IMR-90 (cell line): Measurements from ENCODE around the gene FBXO3. TPM values are rescaled to one million over a fixed set of nuclear protein-coding genes. Genes with fewer than 3 reads are reported as not detected.

Source experiments
- ATAC-seq: fragments of 200-7000 bp; cut with Tn5 transposase; 2 replicates; pipeline ENCODE4 v1.9.1; 2020; ENCODE audit warnings: low read depth, mild to moderate bottlenecking, moderate library complexity
- BruUV-seq: library from RNA; stranded (reverse); fragments of 400-500 nt; replicated peaks from 2 replicates; lab custom pipeline; 2021; lab: Mats Ljungman, UMichigan
- CTCF ChIA-PET: fragments of 300-600 bp; formaldehyde crosslinking; extraction: SDS; loops from one replicate; lab custom pipeline; 2021; ENCODE audit warnings: antibody characterized with exemption; lab: Yijun Ruan, JAX
- POLR2A ChIA-PET: fragments of 300-600 bp; sonication (Branson Sonifier 250); formaldehyde crosslinking; loops from one replicate; lab custom pipeline; 2022; ENCODE audit warnings: antibody characterized with exemption; ENCODE audit not compliant: unreplicated experiment; lab: Charles Lee
- DNase-seq: peaks from one replicate; pipeline ENCODE4 v3.0.0; 2013
- H2AFZ ChIP-seq: replicated peaks from 2 replicates; pipeline ENCODE3; 2013; ENCODE audit warnings: low read length, mild to moderate bottlenecking; ENCODE audit not compliant: poor library complexity
- H2AK5ac ChIP-seq: 2 replicates; pipeline ENCODE4 v1.6.1; 2013; ENCODE audit warnings: low read depth, low read length, inconsistent platforms
- H2AK9ac ChIP-seq: replicated peaks from 2 replicates; pipeline ENCODE3; 2013; ENCODE audit warnings: mild to moderate bottlenecking, low read depth, low read length, moderate library complexity; ENCODE audit not compliant: poor library complexity
- H2BK120ac ChIP-seq: 2 replicates; pipeline ENCODE4 v1.6.1; 2013; ENCODE audit warnings: low read depth, low read length, inconsistent platforms
- H2BK15ac ChIP-seq: 3 replicates; pipeline ENCODE4 v1.6.1; 2013; ENCODE audit warnings: low read depth, low read length, inconsistent platforms
- H2BK20ac ChIP-seq: 2 replicates; pipeline ENCODE4 v1.6.1; 2013; ENCODE audit warnings: low read depth, mild to moderate bottlenecking, inconsistent platforms, low read length, moderate library complexity
- H2BK5ac ChIP-seq: 2 replicates; pipeline ENCODE4 v1.6.1; 2013; ENCODE audit warnings: mild to moderate bottlenecking, low read depth, low read length, inconsistent platforms; ENCODE audit not compliant: poor library complexity, severe bottlenecking
- H3K14ac ChIP-seq: replicated peaks from 2 replicates; pipeline ENCODE4 v1.6.1; 2013; ENCODE audit warnings: low read depth, low read length, inconsistent platforms
- H3K18ac ChIP-seq: 2 replicates; pipeline ENCODE4 v1.6.1; 2013; ENCODE audit warnings: low read depth, low read length, control low read depth
- H3K23ac ChIP-seq: 2 replicates; pipeline ENCODE4 v1.6.1; 2013; ENCODE audit warnings: low read depth, low read length, inconsistent platforms
- H3K27ac ChIP-seq: 2 replicates; pipeline ENCODE4 v1.5.1; 2013; ENCODE audit warnings: mild to moderate bottlenecking, control low read depth, low read length; ENCODE audit not compliant: insufficient read depth
- H3K27me3 ChIP-seq: 2 replicates; pipeline ENCODE4 v1.6.1; 2013; ENCODE audit warnings: low read length; ENCODE audit not compliant: control insufficient read depth, insufficient read depth
- H3K36me3 ChIP-seq: 2 replicates; pipeline ENCODE4 v1.6.1; 2013; ENCODE audit warnings: low read length, mixed read lengths; ENCODE audit not compliant: control insufficient read depth, insufficient read depth
- H3K4ac ChIP-seq: 2 replicates; pipeline ENCODE4 v1.6.1; 2013; ENCODE audit warnings: low read depth, low read length, inconsistent platforms
- H3K4me1 ChIP-seq: 2 replicates; pipeline ENCODE4 v1.6.1; 2013; ENCODE audit warnings: low read length, mixed read lengths; ENCODE audit not compliant: control insufficient read depth, insufficient read depth
- H3K4me2 ChIP-seq: 2 replicates; pipeline ENCODE4 v1.6.1; 2013; ENCODE audit warnings: low read depth, mild to moderate bottlenecking, control low read depth, low read length, moderate library complexity
- H3K4me3 ChIP-seq: 2 replicates; pipeline ENCODE4 v1.5.1; 2013; ENCODE audit warnings: low read depth, mild to moderate bottlenecking, control low read depth, low read length, moderate library complexity; ENCODE audit not compliant: insufficient read depth
- H3K56ac ChIP-seq: 2 replicates; pipeline ENCODE4 v1.6.1; 2013; ENCODE audit warnings: low read length, inconsistent platforms; ENCODE audit not compliant: insufficient read depth; ENCODE audit errors: extremely low read depth
- H3K79me1 ChIP-seq, 2 experiments: 2 replicates each; pipeline ENCODE4 v1.6.1; 2013; ENCODE audit warnings: low read length in 2 of 2, inconsistent platforms in 1 of 2, low read depth in 1 of 2
- H3K9ac ChIP-seq: 2 replicates; pipeline ENCODE4 v1.6.1; 2013; ENCODE audit warnings: low read depth, low read length, control low read depth
- H3K9me1 ChIP-seq: 2 replicates; pipeline ENCODE4 v1.6.1; 2013; ENCODE audit warnings: low read length, inconsistent platforms; ENCODE audit not compliant: insufficient read depth
- H3K9me3 ChIP-seq: 2 replicates; pipeline ENCODE4 v1.6.1; 2013; ENCODE audit warnings: low read length; ENCODE audit not compliant: control insufficient read depth, insufficient read depth
- H4K20me1 ChIP-seq: 2 replicates; pipeline ENCODE4 v1.6.1; 2013; ENCODE audit warnings: low read length, inconsistent platforms; ENCODE audit not compliant: insufficient read depth
- H4K5ac ChIP-seq: 2 replicates; pipeline ENCODE4 v1.6.1; 2013; ENCODE audit warnings: mild to moderate bottlenecking, low read depth, low read length, control low read depth
- H4K8ac ChIP-seq, 2 experiments: 2 replicates each; pipeline ENCODE4 v1.6.1; 2013; ENCODE audit warnings: low read depth in 2 of 2, low read length in 2 of 2, control low read depth in 1 of 2, inconsistent platforms in 1 of 2
- H4K91ac ChIP-seq: 2 replicates; pipeline ENCODE4 v1.6.1; 2013; ENCODE audit warnings: low read depth, low read length, inconsistent platforms; ENCODE audit not compliant: insufficient read depth
- BHLHE40 ChIP-seq: fragments of 150-350 bp; IDR thresholded peaks from 2 replicates; pipeline ENCODE4 v1.6.1; 2016; ENCODE audit warnings: mild to moderate bottlenecking, low read depth, low read length
- CHD1 ChIP-seq: IDR thresholded peaks from 2 replicates; pipeline ENCODE4 v1.6.1; 2012; ENCODE audit warnings: low read depth, low read length, improper control_type of control experiment
- FOS ChIP-seq: fragments of 150-350 bp; IDR thresholded peaks from 2 replicates; pipeline ENCODE4 v1.6.1; 2016; ENCODE audit warnings: low read depth, low read length
- MAFK ChIP-seq: IDR thresholded peaks from 2 replicates; pipeline ENCODE4 v1.6.1; 2012; ENCODE audit warnings: low read depth, low read length, improper control_type of control experiment
- MAZ ChIP-seq: IDR thresholded peaks from 2 replicates; pipeline ENCODE4 v1.6.1; 2012; ENCODE audit warnings: low read depth, mild to moderate bottlenecking, low read length, improper control_type of control experiment, moderate library complexity, borderline replicate concordance
- RAD21 ChIP-seq: IDR thresholded peaks from 2 replicates; pipeline ENCODE4 v1.6.1; 2012; ENCODE audit warnings: low read length, improper control_type of control experiment
- RCOR1 ChIP-seq: IDR thresholded peaks from 2 replicates; pipeline ENCODE4 v1.6.1; 2012; ENCODE audit warnings: mild to moderate bottlenecking, low read length, improper control_type of control experiment; ENCODE audit not compliant: insufficient replicate concordance
- RFX5 ChIP-seq: IDR thresholded peaks from 2 replicates; pipeline ENCODE4 v1.8.0; 2012; ENCODE audit warnings: low read depth, mild to moderate bottlenecking, low read length, moderate library complexity
- USF2 ChIP-seq: fragments of 150-350 bp; IDR thresholded peaks from 2 replicates; pipeline ENCODE4 v1.6.1; 2017; ENCODE audit warnings: mild to moderate bottlenecking, antibody characterized with exemption, low read length, low read depth
- WGBS, 2 experiments: methylation state at CpG; one replicate each; pipeline versions ENCODE4 v1.1.5 to v1.1.7; 2013; ENCODE audit warnings: missing lambda C conversion rate in 2 of 2; ENCODE audit not compliant: insufficient read length in 1 of 2; ENCODE audit errors: extremely low coverage in 2 of 2; 5-methylcytosine and 5-hydroxymethylcytosine counted together
- dilution Hi-C: fragments of 300-500 bp; cut with HindIII; formaldehyde crosslinking; loops from one replicate; pipeline ENCODE4 v1.14.3; 2018; ENCODE audit warnings: low sequenced_read_pairs; ENCODE audit not compliant: unreplicated experiment
- in situ Hi-C: fragments of 300-500 bp; cut with MboI; formaldehyde crosslinking; loops from 3 replicates; pipeline ENCODE4 v1.14.3; 2019; ENCODE audit warnings: low sequenced_read_pairs, inconsistent platforms, mixed read lengths
- intact Hi-C: fragments of 100-400 bp; cut with micrococcal nuclease; formaldehyde crosslinking; loops from 2 replicates; pipeline ENCODE4 v1.10.0; 2022
- polyA plus RNA-seq, 3 experiments: library from polyadenylated mRNA; depleted of rRNA; stranded (reverse); fragments of >200 nt; gene quantifications; 2 replicates each; pipeline ENCODE4 v1.2.3, GENCODE V29; 2012; ENCODE audit warnings: low replicate concordance in 1 of 3
- total RNA-seq: library from RNA; depleted of rRNA; stranded (reverse); fragments of >200 nt; gene quantifications from 2 replicates; pipeline ENCODE4 v1.2.3, GENCODE V29; 2012
- TF ChIP-seq, protein P1 (sequence below): fragments of 150-350 bp; IDR thresholded peaks from 2 replicates; pipeline ENCODE4 v1.6.1; 2016; ENCODE audit warnings: low read depth, mild to moderate bottlenecking, low read length, moderate library complexity, borderline replicate concordance

Gene FBXO3
- total and polyA plus RNA-seq, 2 of the 4 experiments (the other 2 are of a cell fraction): 26.2 to 51.1 TPM

DNA sequence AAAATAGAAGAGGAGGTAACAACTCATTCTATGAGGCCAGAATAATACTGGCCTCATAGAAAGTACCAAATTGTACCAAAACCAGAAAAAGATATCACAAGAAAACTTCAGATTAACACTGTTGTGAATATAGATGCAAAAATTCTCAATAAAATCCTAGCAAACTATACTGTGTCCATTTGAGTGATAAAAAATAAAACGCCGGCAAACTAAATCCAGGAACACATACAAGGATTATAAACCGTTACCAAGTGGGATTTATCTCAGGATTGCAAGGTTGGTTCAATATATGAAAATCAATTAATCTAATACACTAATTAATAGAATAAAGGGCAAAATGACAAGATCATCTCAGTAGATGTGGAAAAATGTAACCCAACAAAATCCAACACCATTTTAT lies 23.6 kb upstream of the FBXO3 start:
- Histone ChIP-seq H3K9ac (no peak overlapping the region), H3K4ac (no peak overlapping the region), H3K4me2 (no peak overlapping the region), H3K9me1 (no peaks in the 10 kb centered on the region), H4K5ac (no peak overlapping the region), H2BK15ac (no peak overlapping the region), H3K36me3 (no peaks in the 10 kb centered on the region), H3K27ac (no peak overlapping the region), H2BK5ac (no peak overlapping the region), H3K23ac (no peak overlapping the region), H3K4me3 (no peak overlapping the region), H3K4me1 (no peaks in the 10 kb centered on the region; the same call in 1 of the 2 replicates), H2AFZ (no peak overlapping the region), H3K79me1 (no peaks in the 10 kb centered on the region), H2BK120ac (no peak overlapping the region), H4K20me1 (no peaks in the 10 kb centered on the region), H3K18ac (no peak overlapping the region), H3K27me3 (peaks cover 25% of the 10 kb centered on the region), H2AK5ac (no peak overlapping the region), H4K8ac (no peak overlapping the region), H4K91ac (no peak overlapping the region), H2BK20ac (no peak overlapping the region), H2AK9ac (no peak overlapping the region), H3K9me3 (no peaks in the 10 kb centered on the region), H3K56ac (no peak overlapping the region), H3K14ac (no peak overlapping the region)
- ChIA-PET CTCF (no interaction called here), POLR2A (no interaction called here)
- dilution Hi-C loops (no loop called here), intact Hi-C loops (no loop called here), in situ Hi-C loops (no loop called here)
- ATAC-seq (no peak), DNase-seq (no peak)
- WGBS, 2 experiments: no CpG with 5 or more reads among the region's 3 CpGs
- TF ChIP-seq RCOR1 (no peak), CHD1 (no peak), RFX5 (no peak), MAZ (no peak), BHLHE40 (no peak), USF2 (no peak), RAD21 (no peak), MAFK (no peak), FOS (no peak)
- TF ChIP-seq, protein P1, sequence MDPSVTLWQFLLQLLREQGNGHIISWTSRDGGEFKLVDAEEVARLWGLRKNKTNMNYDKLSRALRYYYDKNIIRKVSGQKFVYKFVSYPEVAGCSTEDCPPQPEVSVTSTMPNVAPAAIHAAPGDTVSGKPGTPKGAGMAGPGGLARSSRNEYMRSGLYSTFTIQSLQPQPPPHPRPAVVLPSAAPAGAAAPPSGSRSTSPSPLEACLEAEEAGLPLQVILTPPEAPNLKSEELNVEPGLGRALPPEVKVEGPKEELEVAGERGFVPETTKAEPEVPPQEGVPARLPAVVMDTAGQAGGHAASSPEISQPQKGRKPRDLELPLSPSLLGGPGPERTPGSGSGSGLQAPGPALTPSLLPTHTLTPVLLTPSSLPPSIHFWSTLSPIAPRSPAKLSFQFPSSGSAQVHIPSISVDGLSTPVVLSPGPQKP: no peak
- no TSS peak for BruUV-seq
